Tibial nerve (tissue), 4 donors: ENCODE results near the gene AQP3.

Experiments
- EP300 ChIP-seq, 2 donors: sonication (generic); formaldehyde crosslinking; IDR thresholded peaks; one replicate each; pipeline ENCODE4 v1.6.1; 2017; ENCODE audit warnings: antibody characterized with exemption in 2 of 2, mild to moderate bottlenecking in 1 of 2
- POLR2A ChIP-seq, 2 donors: fragments of 450-650 bp; IDR thresholded peaks; one replicate each; pipeline ENCODE4 v1.6.1; 2017; ENCODE audit warnings: antibody characterized with exemption in 2 of 2, mild to moderate bottlenecking in 2 of 2, moderate library complexity in 2 of 2
- TF ChIP-seq, protein P1 (sequence below), 5 experiments: fragments of 200-600 bp in 3 of 5; fragments of 450-650 bp in 2 of 5; sonication (generic) in 3 of 5; IDR thresholded peaks; one replicate each; pipeline ENCODE4 v1.5.1; 2016 to 2019; ENCODE audit warnings: antibody characterized with exemption in 5 of 5, mild to moderate bottlenecking in 3 of 5, moderate library complexity in 2 of 5

DNA sequence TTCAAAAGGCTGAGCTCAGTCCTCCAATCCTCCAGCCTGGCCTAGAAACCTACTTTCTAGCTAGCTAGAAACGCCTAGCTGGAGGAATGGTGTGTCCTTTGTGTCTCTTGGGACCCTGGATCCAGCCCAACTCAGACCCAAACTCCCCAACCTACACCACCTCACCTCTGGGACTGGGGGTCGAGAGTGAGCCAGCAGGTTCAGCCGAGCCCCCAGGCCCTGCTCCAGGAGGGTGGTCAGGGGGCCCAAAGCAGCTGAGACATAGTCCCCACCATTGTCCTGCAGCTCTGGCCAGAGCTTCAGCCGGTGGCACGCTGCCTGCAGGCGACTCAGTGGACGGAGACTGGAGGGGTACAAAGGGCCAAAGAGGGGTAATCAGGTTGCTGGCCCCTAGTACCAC, 20.1 kb upstream of the AQP3 start:
- TF ChIP-seq, protein P1, sequence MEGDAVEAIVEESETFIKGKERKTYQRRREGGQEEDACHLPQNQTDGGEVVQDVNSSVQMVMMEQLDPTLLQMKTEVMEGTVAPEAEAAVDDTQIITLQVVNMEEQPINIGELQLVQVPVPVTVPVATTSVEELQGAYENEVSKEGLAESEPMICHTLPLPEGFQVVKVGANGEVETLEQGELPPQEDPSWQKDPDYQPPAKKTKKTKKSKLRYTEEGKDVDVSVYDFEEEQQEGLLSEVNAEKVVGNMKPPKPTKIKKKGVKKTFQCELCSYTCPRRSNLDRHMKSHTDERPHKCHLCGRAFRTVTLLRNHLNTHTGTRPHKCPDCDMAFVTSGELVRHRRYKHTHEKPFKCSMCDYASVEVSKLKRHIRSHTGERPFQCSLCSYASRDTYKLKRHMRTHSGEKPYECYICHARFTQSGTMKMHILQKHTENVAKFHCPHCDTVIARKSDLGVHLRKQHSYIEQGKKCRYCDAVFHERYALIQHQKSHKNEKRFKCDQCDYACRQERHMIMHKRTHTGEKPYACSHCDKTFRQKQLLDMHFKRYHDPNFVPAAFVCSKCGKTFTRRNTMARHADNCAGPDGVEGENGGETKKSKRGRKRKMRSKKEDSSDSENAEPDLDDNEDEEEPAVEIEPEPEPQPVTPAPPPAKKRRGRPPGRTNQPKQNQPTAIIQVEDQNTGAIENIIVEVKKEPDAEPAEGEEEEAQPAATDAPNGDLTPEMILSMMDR (IDR thresholded peaks at IDR 0.05) = no peak
- TF ChIP-seq EP300 (IDR thresholded peaks at IDR 0.05) (no peak), POLR2A (IDR thresholded peaks at IDR 0.05) (no peak)
